Measurements from ENCODE around the gene DNASE1L1.
A peak's percentile ranks its signal among the peaks of the same experiment; 100 is the strongest.

DNA sequence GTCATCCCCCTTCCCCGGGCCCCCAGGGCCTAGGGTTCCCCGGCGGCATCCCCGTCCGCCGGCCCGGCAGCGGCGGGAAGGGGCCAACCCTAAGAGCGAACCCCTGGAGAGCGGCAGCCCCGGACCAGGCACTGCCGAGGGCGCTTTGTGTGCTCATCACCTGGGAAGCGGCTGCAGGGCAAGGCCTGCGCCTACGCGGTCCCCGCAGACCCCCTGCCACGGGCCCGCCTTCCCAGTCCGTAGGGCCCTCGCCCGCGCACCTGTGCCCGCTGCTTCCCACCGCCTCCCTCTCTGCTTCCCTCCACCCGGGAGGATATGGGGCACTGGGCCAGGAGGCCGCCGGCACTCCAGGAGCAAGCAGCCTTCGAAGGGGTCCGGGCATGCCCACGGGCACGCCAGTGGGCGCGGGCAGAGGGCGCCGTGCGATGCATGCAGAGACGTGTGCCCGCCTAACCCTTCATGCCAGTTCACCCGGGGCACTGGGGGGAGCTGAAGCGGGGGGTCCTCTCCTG lies 37.2 kb downstream of the DNASE1L1 start:
- no peak for TF ChIP-seq POLR2A (IDR thresholded peaks at IDR 0.05)
- TF ChIP-seq, protein P1, sequence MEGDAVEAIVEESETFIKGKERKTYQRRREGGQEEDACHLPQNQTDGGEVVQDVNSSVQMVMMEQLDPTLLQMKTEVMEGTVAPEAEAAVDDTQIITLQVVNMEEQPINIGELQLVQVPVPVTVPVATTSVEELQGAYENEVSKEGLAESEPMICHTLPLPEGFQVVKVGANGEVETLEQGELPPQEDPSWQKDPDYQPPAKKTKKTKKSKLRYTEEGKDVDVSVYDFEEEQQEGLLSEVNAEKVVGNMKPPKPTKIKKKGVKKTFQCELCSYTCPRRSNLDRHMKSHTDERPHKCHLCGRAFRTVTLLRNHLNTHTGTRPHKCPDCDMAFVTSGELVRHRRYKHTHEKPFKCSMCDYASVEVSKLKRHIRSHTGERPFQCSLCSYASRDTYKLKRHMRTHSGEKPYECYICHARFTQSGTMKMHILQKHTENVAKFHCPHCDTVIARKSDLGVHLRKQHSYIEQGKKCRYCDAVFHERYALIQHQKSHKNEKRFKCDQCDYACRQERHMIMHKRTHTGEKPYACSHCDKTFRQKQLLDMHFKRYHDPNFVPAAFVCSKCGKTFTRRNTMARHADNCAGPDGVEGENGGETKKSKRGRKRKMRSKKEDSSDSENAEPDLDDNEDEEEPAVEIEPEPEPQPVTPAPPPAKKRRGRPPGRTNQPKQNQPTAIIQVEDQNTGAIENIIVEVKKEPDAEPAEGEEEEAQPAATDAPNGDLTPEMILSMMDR (IDR thresholded peaks at IDR 0.05): no peak
- TF ChIP-seq POLR2AphosphoS5 (IDR thresholded peaks at IDR 0.05): peak; percentile 49
- TF ChIP-seq EP300 (IDR thresholded peaks at IDR 0.05): no peak
